ENCODE measurements around the gene TMEM18.

The TMEM18 gene

DNA sequence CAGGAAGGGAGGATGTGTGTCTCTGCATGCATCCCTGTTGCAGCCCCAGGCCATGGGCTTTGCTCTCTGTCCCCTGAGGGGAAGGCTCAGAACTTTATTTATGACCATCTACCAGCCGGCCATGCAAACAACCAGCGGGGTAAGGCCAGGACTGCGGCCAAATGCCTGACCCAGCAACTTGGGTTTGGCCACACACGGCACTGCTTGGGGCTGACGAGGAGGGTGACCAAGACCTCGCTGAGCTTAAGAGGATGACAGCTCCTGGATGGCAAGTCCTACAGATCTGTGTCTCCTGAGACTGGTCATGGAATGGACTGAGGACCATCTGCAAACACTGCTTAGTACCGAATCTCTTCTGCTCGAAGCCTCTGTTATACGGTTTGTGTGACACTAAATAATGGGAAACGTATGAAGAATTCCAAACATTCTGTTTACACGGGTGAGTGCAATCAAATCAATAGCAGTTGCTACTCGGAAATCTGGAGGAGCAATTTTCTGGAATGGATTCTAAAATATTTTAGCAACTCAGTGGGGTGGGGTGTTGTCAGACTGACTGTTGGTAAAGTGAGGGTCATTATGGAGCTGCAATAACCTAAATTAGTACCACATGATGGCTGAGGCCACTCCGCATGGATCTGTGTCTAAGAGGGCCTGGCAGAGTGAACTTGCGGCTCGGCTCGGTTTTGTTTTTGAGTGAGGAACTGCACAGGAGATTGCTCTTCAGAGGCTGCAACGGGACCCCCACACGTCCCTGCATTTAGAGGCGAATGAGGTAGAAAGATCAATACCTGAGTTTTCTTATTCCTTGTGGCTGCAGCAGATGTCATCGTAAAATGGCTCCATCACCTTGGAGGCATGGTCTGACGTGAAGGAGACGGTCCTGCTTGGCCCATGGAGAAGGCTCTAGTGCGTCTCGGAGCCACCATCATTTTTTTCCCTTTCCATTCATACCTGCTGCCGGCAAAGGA is 26.6 kb downstream of the TMEM18 start:
- no peak for DNase-seq

DNA sequence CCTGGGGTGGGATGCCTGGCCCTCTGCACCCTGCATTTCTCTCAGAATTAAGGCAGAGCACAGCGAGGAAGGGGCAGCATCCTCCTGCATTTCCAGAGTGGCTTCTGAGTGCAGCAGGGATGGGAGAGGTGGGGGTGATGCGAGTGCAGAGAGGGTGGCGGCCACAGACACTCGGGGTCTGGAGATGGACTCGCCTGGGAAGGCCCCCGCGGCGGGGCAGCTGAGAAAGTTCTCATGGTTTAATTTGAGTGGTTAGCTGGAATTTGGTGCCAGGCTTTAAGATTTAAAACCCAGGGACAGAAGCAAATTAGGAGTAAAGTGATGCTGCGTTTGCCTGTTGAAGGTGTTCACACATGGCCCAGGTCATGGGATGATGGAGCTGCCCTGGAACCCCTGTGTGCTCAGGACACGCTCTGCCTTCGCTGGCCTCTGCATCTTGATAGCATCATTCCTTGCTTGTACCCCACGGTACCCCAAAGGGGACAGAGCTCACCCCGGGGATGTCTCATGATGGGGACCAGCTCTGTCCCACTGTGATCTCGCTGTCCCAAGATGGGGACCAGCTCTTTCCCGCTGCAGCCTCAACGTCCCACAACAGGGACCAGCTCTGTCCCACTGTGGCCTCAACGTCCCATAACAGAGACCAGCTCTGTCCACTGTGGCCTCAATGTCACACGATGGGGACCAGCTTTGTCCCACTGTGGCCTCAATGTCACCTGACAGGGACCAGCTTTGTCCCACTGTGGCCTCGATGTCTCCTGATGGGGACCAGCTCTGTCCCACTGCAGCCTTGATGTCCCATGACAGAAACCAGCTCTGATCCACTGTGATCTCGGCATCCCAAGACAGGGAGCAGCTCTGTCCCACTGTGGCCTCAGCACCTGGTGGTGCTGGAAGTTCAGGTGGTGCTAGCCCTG is 27.5 kb downstream of the TMEM18 start:
- no peak for DNase-seq

DNA sequence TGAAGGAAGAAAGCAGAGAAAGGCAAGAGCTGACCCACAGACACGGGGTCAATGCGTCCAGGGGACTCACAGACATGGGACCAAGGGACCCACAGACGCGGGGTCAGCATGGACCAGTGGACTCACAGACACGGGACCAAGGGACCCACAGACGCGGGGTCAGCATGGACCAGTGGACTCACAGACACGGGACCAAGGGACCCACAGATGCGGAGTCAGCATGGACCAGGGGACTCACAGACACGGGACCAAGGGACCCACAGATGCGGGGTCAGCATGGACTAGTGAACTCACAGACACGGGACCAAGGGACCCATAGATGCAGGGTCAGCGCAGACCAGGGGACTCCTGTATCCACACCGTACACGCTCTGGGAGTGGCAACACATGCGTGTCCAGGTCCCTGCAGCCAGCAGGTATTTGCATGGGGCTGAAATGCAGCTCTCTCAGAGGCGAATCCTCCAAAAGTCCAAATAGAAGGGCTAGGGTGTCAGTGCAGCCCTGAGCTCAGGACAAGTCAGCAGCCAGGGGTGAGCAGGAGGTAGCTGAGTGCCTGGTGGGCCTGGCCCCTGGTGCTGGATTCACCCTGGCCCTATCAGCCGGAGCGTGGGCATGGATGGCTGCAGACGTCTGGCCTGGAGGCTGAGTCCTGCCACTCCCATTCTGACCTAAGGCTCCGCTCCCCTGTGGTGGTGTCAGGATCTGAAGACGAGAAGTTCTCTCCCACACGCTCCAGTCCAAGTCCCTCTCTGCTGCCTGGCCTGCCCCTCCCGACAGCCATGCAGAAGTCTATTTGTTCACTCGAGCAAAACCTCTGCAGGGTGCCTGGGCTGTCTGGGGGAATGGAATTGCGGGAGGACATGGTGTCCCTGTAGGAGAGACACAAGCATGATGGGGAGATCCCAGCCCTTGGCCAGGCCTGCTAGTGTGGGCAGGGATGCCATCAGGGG is 28.5 kb downstream of the TMEM18 start:
- DNase-seq = no peak

DNA sequence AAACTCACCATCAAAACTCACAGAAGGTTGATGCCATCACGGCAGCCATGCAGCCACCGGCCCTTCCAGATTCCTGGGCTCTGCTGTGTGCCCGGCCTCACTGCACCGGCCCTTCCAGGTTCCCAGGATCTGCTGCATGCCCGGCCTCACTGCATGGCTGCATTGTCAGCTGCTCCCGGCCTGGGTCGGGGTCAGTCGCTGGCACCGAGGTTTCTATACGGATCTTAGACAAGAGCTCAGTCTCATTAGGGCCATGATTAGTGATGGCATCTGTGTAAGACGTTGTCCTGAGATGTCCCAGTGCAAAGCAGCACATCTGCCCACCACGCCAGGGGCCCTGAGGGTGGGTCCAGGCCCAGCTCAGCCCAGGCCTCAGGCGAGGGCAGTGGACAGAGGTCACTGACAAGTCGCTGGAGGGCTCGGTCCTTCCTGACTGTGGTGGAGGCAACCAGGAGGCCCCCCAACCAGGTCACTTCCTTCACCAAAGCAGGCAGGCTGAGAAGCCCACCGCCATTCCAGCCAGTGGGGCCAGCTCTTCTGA is 29.4 kb downstream of the TMEM18 start:
- no peak for DNase-seq

DNA sequence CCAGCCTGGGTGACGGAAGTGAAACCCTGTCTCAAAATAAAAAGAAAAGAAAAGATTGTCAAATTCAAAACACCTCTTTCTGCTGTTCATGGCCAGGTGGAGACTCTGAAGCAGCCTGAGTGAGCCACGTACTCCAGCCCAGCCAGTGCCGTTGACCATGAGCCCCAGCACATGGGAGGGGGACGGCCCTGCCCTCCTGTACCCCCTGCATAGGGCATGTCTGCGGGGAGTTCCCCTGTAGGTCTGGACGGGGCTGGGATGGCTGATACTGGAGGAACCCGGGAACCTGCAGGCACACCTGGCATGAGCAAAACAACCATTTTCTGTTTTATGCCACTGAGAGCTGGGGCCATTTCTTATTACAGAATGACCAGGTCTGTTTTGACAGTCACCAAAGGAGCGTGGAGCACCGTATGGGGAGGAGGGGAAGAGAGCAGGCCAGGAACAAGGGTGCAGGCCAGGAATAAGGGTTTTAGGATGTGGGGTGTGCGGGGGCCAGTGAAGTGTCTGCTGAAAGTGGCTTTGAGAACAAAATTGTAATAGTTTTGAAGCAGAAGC is 30.1 kb downstream of the TMEM18 start:
- no peak for DNase-seq

DNA sequence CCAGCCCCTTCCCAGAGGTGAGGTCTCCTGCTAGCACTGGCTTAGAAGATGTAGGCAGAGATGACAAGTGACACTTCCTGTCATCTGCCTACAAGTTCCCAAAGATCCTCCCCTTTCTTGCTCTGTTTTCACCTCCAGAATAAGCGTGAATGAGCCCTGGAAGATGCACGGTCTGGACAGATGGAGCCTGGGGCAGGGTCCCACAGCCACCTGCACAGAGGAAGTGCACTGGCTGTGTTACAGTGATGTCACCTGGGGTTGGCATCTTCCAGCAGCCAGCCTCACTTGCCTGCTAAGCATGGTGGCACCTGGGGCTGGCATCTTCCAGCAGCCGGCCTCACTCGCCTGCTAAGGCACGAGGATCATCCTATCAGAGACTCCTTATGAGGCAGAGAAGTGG is 32.3 kb downstream of the TMEM18 start:
- no peak for DNase-seq

DNA sequence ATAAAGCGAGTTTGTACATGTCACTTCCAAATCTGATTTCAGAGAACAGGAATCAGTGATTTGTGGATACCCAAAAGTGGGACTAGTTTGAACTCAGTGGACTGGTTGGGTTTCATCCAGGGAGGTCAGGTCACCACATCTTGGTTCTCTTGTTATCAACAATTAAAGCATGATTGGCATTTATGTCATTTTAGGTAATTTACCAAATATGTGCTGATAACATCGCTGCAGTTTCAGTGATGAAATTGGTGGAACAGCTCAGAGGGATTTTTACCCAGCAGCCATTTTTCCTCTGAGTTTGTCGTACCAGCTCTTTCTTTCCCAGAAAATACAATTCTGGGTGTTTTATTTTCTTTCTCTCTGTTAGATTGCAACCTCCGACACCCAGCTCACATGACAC is 33.4 kb downstream of the TMEM18 start:
- DNase-seq = no peak

DNA sequence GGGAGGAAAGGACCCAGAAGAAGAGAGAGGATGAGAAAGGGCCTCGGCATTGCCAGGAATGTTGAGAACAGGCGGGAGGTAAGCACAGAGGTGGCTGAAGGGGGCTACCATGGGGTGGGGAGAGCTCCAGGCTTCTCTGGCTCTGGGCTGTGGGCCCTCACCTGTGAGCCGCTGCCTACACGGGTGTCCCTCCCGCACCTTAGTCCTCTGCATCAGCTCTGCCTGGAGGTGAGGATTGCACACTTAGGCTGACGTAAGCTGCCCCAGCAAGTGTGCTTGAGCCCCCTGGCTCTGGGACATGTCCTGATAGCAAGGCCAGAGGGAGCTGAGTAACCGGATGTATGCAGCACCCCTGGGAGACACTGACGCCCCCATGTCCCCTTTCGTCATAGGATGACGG is 33.9 kb downstream of the TMEM18 start:
- DNase-seq = no peak

DNA sequence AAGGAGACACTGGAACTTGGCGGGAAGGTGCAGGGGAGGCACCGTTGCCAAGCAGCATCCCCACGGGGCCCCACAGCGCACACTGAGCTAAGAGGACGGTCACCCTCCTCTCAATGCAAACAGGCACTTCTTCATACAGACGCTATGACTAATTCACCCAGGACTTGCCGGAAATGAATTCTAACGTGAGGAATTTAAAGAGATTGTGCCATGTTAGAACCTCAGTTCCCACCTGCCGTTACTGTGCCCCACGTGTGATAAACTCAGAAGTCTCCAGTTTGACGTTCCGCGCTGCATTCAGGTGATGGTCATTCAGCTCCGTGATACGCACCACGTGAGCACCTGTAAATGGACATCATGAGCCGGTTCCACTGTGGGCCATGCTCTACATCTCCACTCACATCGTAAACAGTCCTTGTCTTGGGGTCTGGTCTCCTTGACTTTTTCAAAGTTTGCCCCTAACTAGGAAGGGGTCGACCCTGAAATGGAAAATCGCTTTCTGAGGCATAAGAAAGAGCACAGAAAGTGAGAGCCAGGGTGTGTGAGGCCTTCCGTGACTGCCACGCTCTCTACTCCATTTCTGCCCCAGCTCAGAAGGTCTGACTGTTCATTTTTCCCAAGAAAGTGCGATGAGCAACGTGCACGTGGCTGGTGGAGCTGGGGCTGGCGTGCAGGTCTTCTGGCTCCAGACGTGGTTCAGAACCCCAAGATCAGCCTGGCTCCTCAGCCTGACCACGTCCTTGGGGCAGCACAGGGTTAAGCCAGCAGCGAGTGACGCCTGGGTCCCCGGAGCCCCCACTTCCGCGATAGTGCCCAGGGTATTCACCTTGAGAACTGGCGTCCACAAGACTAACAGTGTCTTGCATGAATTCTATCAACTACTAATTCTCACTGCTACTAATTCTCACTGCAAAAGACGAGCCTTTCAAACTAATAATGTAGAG is 35.1 kb downstream of the TMEM18 start:
- DNase-seq = no peak

DNA sequence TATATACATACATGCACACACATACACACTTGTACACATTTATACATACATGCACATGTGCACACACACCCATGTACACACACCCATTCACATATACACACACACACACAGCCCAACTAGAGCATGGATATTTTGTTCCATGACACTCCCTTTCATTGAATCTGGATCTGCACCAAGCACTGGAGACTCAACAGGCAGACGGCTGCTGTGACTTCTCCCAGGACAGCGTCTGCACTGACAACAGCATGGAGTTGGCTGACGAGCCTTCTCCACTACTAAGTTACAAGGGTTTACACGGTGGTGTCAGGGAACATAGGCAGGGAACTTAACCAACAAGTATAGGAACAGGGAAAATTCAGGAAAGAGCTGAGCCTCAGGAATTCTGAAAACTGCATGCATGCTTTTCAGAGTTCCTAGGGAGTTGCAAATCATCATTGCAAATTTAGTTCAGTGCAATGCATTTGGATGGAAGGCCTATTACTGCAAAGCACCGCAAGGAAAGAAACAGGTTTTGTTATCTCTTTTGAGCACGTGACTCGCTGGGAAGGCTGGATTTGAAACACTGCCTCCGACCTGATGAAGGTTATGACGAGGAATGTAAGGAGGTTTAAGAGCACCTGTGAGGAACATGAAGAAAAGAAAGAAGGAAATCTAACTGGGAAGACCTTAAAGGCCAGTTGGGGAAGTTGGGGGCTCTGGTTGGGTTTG is 35.9 kb downstream of the TMEM18 start:
- DNase-seq = no peak

DNA sequence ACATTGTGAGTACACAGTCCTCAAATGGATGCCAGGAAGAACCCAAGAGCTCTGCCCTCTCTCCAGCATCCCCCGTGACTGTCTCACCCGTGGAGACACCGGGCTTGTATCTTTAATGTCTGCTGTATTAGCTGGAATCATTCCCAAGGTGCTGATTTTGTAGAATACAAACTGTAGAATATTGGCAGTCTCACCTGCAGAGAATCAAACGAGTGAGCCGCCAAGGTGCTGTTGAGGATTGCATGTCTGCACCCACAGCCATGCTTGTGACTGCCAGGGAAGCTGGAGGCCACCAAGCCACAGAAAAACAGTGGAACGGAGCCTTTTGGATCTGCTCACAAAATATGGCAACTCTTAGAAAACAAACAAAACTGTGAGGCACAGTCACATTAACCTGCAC is 37.5 kb downstream of the TMEM18 start:
- DNase-seq = no peak

DNA sequence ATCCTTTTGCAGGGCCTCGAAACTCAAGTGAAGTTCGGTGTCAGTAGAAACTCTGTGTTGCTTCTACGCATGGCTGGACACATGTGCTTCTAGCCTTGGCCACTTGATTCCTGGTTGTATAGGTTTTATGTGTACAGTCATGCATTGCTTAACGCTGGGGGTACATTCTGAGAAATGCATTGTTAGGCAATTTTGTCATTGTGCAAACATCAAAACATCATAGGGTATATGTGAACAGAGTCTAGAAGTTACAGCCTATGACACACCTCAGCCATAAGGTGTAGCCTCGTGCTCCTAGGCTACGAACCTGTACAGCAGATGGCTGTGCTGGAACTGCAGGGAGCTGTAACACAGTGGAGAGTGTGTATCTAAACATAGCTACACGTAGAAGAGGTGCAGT is 39.4 kb downstream of the TMEM18 start:
- DNase-seq = no peak

DNA sequence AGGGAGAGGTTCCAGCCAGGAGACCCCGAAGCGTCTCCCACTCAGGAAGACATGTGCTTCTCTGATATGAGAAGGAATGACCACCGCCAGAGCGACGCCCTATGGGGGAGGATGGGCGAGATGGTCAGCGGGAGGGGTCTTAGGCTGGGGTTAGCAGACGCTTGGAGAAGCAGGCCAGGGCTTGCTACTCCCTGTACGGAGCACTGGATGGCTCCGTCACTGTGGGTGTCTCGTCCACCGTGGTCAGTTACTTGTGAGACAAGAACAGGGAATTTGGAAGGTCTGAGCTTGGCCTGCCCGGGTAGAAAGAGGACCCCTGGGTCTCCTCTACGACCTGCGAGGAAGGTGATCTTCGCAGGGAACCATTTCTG is 39.8 kb downstream of the TMEM18 start:
- DNase-seq = no peak

DNA sequence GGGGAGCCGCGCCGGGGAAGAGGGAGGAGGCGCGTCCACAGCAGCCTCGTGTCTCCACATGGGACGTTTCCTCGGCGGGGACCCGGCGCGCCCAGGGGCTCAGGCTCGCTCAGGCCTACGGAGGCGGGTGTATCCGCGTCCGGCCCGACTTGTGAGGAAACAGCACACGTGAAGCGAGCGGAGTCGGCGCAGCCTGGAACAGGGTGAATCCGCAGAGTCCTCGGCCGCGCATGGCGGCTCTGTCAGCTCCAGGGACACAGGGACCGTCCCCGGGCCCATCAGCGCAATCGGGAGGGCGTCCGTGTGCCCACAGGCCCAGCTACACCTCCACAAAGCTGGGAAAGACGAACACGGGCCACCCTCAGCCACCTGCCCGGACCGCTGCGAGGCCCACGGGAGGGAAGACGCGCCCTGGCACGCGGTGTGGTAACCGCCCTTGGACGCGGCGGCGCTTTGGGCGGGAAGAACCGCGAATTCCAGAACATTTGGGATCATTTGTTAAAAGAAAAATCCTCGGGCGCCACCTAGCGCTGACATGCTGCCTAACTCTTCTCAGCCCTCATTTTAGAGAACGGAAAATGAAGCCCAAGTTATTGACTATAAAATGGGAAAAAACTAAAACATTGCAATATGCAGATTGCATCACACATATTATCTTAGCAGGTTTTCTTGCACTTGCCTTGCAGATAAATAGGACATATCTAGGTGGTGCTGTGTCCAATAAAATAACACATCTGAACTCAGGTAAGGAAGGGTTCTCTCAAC is 40.4 kb downstream of the TMEM18 start:
- peak; percentile 22 for DNase-seq

DNA sequence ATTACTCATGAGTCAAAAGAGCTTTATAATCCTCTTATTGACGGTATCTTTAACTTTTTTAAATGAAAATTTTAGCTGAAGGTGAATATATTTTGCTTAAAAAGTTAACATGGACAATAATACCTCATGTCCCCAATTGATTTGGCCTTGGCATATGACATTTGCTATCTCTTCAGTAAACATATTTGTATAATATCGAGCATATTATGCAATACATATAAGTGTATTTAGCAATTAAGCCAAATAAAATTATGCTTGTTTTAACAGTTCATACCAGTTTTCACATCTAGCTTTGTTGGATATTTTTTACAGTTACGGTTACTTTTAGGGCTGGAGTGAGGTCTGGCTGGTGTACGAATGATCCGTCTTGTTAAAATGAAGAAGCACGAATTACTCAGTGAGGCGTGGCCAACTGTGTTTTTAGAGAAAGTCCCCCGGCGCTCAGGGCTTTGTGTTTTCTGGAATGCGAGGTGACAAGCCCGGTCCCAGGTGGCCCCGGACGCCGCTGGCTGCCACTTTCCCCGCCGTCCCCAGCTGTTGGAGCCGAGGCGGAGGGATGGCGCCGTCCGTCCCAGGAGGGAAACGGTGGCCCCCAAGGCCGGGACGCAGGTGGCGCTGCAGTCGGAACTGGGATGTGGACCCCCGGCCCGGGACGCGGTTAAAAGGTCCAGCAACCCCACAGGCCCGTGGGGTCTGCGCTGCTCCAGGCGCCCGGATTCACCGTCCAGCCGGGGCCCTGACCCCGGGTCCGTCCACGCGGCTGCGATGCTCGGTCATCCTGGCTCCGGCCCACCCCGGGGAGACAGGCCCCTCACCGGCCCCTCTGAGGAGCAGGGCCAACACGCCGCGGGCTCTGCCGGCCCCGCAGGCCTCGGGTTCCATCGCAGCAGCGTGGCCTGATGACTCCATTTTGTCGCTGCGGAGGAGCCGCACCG is 41.3 kb downstream of the TMEM18 start:
- DNase-seq = no peak

DNA sequence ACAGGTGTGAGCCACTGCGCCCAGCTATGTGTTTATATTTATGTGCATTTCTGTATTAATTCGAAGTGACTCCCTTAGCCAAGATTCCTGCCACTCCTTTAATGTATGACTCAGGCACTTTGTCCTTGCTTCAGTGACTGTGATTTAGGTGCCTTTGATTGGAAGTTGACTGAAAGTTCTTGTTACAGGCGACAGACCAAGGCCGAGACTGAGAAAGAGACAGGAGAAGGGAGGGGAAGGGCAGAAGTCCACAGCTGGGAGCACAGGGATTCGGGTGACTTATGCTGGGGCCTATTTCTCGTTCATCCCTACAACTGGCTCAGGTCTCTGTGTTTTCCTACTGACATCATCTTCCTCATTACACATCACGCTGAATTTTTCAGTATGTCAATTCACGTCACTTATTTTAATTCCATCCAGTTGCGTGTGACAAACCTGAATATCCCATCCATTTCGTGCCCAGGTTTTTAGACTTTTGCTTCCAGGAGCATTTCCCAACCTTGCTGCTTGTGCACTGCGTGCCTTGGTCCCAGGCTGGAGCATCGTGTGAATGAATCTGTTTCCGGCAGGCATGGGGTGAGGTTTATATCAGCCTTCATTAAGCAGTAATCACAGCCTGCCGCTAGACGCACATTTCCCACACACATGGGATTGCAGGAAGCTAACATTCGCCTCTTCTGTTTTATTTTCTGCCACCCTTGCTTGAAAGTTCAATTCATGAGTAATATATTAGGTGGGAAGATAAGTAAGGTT is 42.4 kb downstream of the TMEM18 start:
- peak; percentile 25 for DNase-seq

DNA sequence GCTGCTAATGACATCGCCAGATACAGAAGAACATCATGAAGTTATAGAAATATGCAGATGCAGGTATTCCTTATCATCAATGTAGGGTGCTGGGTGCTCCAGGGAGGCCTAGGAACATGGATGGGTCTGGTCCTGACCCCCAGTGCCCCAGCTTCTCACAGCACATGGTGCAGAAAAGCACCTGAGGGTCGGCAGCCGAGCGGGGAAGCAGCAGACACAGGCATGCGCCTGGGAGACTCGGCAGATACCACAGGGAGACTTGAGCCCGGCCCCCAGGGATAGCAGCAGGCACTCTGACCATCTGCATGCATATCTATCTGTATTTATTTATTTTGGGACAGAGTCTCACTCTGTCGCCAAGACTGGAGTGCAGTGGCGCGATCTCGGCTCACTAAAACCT is 43.2 kb downstream of the TMEM18 start:
- DNase-seq = no peak

Measured in DMS79 (cell line).